Measurements from ENCODE around the gene NLGN3.

- TF ChIP-seq, protein P1, sequence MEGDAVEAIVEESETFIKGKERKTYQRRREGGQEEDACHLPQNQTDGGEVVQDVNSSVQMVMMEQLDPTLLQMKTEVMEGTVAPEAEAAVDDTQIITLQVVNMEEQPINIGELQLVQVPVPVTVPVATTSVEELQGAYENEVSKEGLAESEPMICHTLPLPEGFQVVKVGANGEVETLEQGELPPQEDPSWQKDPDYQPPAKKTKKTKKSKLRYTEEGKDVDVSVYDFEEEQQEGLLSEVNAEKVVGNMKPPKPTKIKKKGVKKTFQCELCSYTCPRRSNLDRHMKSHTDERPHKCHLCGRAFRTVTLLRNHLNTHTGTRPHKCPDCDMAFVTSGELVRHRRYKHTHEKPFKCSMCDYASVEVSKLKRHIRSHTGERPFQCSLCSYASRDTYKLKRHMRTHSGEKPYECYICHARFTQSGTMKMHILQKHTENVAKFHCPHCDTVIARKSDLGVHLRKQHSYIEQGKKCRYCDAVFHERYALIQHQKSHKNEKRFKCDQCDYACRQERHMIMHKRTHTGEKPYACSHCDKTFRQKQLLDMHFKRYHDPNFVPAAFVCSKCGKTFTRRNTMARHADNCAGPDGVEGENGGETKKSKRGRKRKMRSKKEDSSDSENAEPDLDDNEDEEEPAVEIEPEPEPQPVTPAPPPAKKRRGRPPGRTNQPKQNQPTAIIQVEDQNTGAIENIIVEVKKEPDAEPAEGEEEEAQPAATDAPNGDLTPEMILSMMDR (IDR thresholded peaks at IDR 0.05), result no peak
- TF ChIP-seq POLR2A (IDR thresholded peaks at IDR 0.05), result no peak
These were observed 30.9 kb downstream of the NLGN3 start for GRCh38 chrX:71175531-71175930.
